Ovary (tissue), 9 donors: ENCODE data around the gene HPSE2. TPM values are rescaled to one million over a fixed set of nuclear protein-coding genes. Genes with fewer than 3 reads are reported as not detected.

Experiments used
- DNase-seq, 5 donors: peaks; one replicate each; pipeline ENCODE4 v3.0.0-alpha.2; 2019 to 2020
- H3K27ac ChIP-seq, 2 donors: fragments of 200-600 bp; one replicate each; pipeline versions ENCODE4 v1.5.1 to v1.8.0; 2019 to 2022
- H3K27me3 ChIP-seq: fragments of 200-600 bp; one replicate; pipeline ENCODE4 v1.8.0; 2022
- H3K36me3 ChIP-seq: fragments of 200-600 bp; sonication (generic); one replicate; pipeline ENCODE4 v1.5.1; 2019
- H3K4me1 ChIP-seq: one replicate; pipeline ENCODE4 v1.8.1; 2013; ENCODE audit warnings: mild to moderate bottlenecking, moderate library complexity; ENCODE audit not compliant: insufficient read depth
- H3K4me3 ChIP-seq: fragments of 200-600 bp; sonication (generic); one replicate; pipeline ENCODE4 v1.5.1; 2017
- H3K9me3 ChIP-seq, 2 donors: fragments of 200-600 bp in 1 of 2; sonication (generic) in 1 of 2; one replicate each; pipeline versions ENCODE4 v1.5.1 to v1.8.1; 2013 to 2019; ENCODE audit warnings: mild to moderate bottlenecking in 1 of 2, moderate library complexity in 1 of 2
- CTCF ChIP-seq, 3 donors: fragments of 450-650 bp in 2 of 3; fragments of 200-600 bp in 1 of 3; IDR thresholded peaks; one replicate each; pipeline versions ENCODE4 v1.5.1 to v1.8.0; 2016 to 2022; ENCODE audit warnings: antibody characterized with exemption in 3 of 3, mild to moderate bottlenecking in 1 of 3
- EP300 ChIP-seq: sonication (generic); formaldehyde crosslinking; IDR thresholded peaks from one replicate; pipeline ENCODE4 v1.6.1; 2017; ENCODE audit warnings: antibody characterized with exemption
- POLR2A ChIP-seq: fragments of 450-650 bp; IDR thresholded peaks from one replicate; pipeline ENCODE4 v1.6.1; 2017; ENCODE audit warnings: antibody characterized with exemption, mild to moderate bottlenecking, moderate library complexity
- WGBS, 3 donors: extraction: QIAGEN DNeasy Blood & Tissue Kit in 1 of 3; methylation state at CpG; one replicate each; pipeline versions ENCODE4 v1.1.5 to v1.1.7; 2013 to 2017; 5-methylcytosine and 5-hydroxymethylcytosine counted together
- intact Hi-C, 4 donors: fragments of 100-400 bp; cut with DNase I; formaldehyde crosslinking; loops; one replicate each; pipeline versions ENCODE4 v1.11.0 to v1.15.1; 2022 to 2023
- polyA plus RNA-seq, 2 donors: library from polyadenylated mRNA; stranded (reverse); fragments of 200-250 nt in 1 of 2; fragments of 350-450 nt in 1 of 2; fragmentation: Illumina TruSeq in 1 of 2; extraction: RNeasy Lipid Tissue Mini Kit (QIAGEN cat#74804) in 1 of 2; gene quantifications; one replicate each; pipeline ENCODE4 v1.2.3, GENCODE V29; 2013 to 2014
- total RNA-seq, 7 donors: library from RNA; depleted of rRNA in 2 of 7; stranded (reverse); fragments of >200 nt in 2 of 7; fragmentation: NEBNext Ultra II Directional in 3 of 7; extraction: Animal tissue kit (Norgen Biotek cat#: 25700) in 3 of 7; gene quantifications; one replicate each; pipeline versions ENCODE4 v1.1.0 to v1.2.4, GENCODE V29; 2016 to 2023
- donor health status: DM: no; HTN: no; CAD: no; lungs with moderate emphysema.
- donor health status: DM: no; HTN: no; CAD: no.
- donor health status: Bipolar disorder and iron deficiency.
- donor health status: DM: yes; HTN: yes; CAD: no.
- donor health status: DM: no; HTN: no; CAD: no.
- donor health status: DM: yes; HTN: yes; CAD: no.

The HPSE2 gene
- total and polyA plus RNA-seq, 9 donors = 0.07 to 1.2 (median 0.12) TPM; not detected in 4

DNA sequence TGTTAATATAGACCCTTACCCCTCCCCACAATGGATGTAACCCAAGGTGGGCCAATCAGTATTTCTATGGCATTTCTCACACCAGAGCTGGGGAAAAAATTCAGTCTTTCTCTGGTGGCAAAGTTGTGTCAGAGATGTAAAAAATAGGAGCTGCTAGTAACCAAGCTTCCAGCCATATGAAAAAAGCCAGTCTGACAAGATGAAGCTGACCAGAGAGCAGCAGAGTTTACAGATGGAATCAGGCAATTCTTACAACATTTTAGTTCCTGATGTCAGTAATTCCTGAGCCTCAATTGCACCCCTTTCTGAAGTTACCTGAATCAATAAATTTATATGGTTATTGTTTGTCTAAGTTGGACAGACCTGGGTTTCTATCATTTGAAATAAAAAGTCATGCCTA lies 286.3 kb downstream of the HPSE2 start:
- Histone ChIP-seq H3K27me3 (no peaks in the 10 kb centered on the region), H3K36me3 (no peaks in the 10 kb centered on the region), H3K27ac (no peak overlapping the region), H3K9me3 (no peaks in the 10 kb centered on the region), H3K4me3 (no peak overlapping the region), H3K4me1 (no peaks in the 10 kb centered on the region)
- TF ChIP-seq CTCF (IDR thresholded peaks at IDR 0.05) = no peak
- no peak for TF ChIP-seq POLR2A
- TF ChIP-seq EP300 = no peak
- intact Hi-C loops = no loop called here
- DNase-seq = no peak

DNA sequence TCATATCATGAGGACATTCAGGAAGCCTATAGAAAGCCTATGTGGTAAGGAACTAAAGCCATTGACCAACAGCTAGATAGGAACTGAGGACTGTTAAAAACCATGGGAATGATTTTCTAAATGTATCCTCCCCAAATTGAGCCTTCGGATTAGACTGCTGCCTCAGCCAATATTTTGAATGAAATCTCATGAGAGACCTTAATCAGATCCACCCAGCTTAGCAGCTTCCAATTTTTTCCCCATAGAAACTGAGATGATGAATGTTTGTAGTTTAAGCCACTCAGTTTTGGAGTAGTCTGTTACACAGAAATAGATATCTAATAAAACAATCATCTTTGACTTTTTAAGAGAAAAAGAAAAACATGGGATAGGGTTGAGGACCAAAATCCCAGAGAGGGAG lies 292.0 kb downstream of the HPSE2 start:
- WGBS, 3 donors = 77 to 82% (median 79%) methylated on average over 1 of the region's 1 CpG
- TF ChIP-seq EP300 (no peak), CTCF (IDR thresholded peaks at IDR 0.05) (no peak), POLR2A (no peak)

DNA sequence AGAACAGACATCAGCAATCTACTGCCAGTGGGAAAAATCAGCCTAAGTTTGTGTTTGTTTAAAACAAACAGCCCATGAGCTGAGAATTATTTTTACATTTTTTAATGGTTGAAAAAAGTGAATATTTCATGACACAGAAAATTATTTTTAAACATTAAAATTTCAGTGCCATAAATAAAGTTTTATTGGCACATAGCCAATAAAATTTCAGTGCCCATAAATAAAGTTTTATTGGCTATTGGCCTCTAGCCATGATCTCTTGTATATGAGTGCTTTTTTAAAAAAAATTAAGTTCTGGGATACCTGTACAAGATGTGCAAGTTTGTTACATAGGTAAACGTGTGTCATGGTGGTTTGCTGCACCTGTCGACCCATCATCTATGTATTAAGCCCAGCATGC lies 305.9 kb downstream of the HPSE2 start:
- H3K27me3 ChIP-seq = no peaks in the 10 kb centered on the region
- TF ChIP-seq EP300 (no peak), CTCF (IDR thresholded peaks at IDR 0.05) (no peak), POLR2A (no peak)
- H3K27ac ChIP-seq = no peak overlapping the region
- H3K9me3 ChIP-seq = no peaks in the 10 kb centered on the region
- H3K36me3 ChIP-seq = no peaks in the 10 kb centered on the region
- H3K4me1 ChIP-seq = no peaks in the 10 kb centered on the region
- DNase-seq = no peak
- intact Hi-C loops = no loop called here
- WGBS, 3 donors = 83 to 89% (median 89%) methylated on average over 2 of the region's 2 CpGs
- H3K4me3 ChIP-seq = no peak overlapping the region

More for the DNA sequence above, 292.0 kb downstream of the HPSE2 start:
- Histone ChIP-seq H3K4me1 (no peaks in the 10 kb centered on the region), H3K4me3 (no peak overlapping the region), H3K27me3 (no peaks in the 10 kb centered on the region), H3K36me3 (no peaks in the 10 kb centered on the region), H3K9me3 (no peaks in the 10 kb centered on the region), H3K27ac (no peak overlapping the region)
- no peak for DNase-seq
- intact Hi-C loops = no loop called here

- intact Hi-C loops = no loop called here
- WGBS, 3 donors = 87 to 93% (median 88%) methylated on average over 1 of the region's 1 CpG
Measured at GRCh38 chr10:98925651-98926050, 310.0 kb downstream of the HPSE2 start.

More at GRCh38 chr10:98925651-98926050, 310.0 kb downstream of the HPSE2 start:
- TF ChIP-seq POLR2A (no peak), EP300 (no peak), CTCF (IDR thresholded peaks at IDR 0.05) (no peak)
- Histone ChIP-seq H3K9me3 (no peaks in the 10 kb centered on the region), H3K36me3 (no peaks in the 10 kb centered on the region), H3K4me1 (no peaks in the 10 kb centered on the region), H3K27me3 (no peaks in the 10 kb centered on the region), H3K4me3 (no peak overlapping the region), H3K27ac (no peak overlapping the region)
- DNase-seq = no peak
